Hypothalamus (tissue), 51 donors: Measurements from ENCODE around the gene GNAZ.
A peak's percentile ranks its signal among the peaks of the same experiment; 100 is the strongest.
"Not testable (repeated sequence)": the region's sequence is repeated elsewhere in the genome, so short reads cannot be mapped to it uniquely, and the experiment has no call there.

Source experiments
- DNase-seq, 51 donors: peaks; one replicate each; lab custom pipeline; 2025; lab: John Stamatoyannopoulos, UW

The GNAZ gene

GRCh38 chr22:23127788-23128187 is 57.5 kb downstream of the GNAZ start:
- DNase-seq = no peak

- DNase-seq = peak in 49 of 51 donors; percentile 29 to 92 (median 72)
Measured at GRCh38 chr22:23128269-23129108, 58.2 kb downstream of the GNAZ start.

- no peak for DNase-seq
Measured at GRCh38 chr22:23129149-23129548, 58.8 kb downstream of the GNAZ start.

GRCh38 chr22:23130697-23131096 is 60.4 kb downstream of the GNAZ start:
- no peak for DNase-seq

- DNase-seq = no peak
Measured at GRCh38 chr22:23131931-23132330, 61.6 kb downstream of the GNAZ start.

GRCh38 chr22:23132376-23133091 is 62.2 kb downstream of the GNAZ start:
- no peak for DNase-seq

GRCh38 chr22:23133922-23134321 is 63.6 kb downstream of the GNAZ start:
- no peak for DNase-seq

- not testable (repeated sequence) for DNase-seq
Measured at GRCh38 chr22:23136991-23137390, 66.7 kb downstream of the GNAZ start.

GRCh38 chr22:23137468-23137867 is 67.1 kb downstream of the GNAZ start:
- no peak for DNase-seq

- DNase-seq = peak in 3 of 51 donors; percentile 12 to 34 (median 30)
Measured at GRCh38 chr22:23137905-23138561, 67.7 kb downstream of the GNAZ start.

- no peak for DNase-seq
Measured at GRCh38 chr22:23138584-23139435, 68.5 kb downstream of the GNAZ start.

GRCh38 chr22:23140385-23140784 is 70.1 kb downstream of the GNAZ start:
- no peak for DNase-seq

- DNase-seq = no peak
Measured at GRCh38 chr22:23142546-23143105, 72.3 kb downstream of the GNAZ start.

GRCh38 chr22:23143119-23143518 is 72.8 kb downstream of the GNAZ start:
- DNase-seq = no peak

- no peak for DNase-seq
Measured at GRCh38 chr22:23144432-23144831, 74.1 kb downstream of the GNAZ start.

- DNase-seq = peak; percentile 23 to 99 (median 93)
Measured at GRCh38 chr22:23144932-23145877, 74.9 kb downstream of the GNAZ start, which contains the start of gene RAB36. Gene RAB36 (plus strand): TSS chr22:23145477. CDS start chr22:23146617, 1,140 bp downstream.

- DNase-seq = no peak
Measured at GRCh38 chr22:23145878-23146470, 75.7 kb downstream of the GNAZ start.

- no peak for DNase-seq
Measured at GRCh38 chr22:23146478-23147205, 76.3 kb downstream of the GNAZ start.
